Transverse colon (tissue), 4 donors: Measurements from ENCODE around the gene INMT.

Experiments
- EP300 ChIP-seq: sonication (generic); formaldehyde crosslinking; IDR thresholded peaks from one replicate; pipeline ENCODE4 v1.6.1; 2017; ENCODE audit warnings: antibody characterized with exemption, low read depth
- POLR2AphosphoS5 ChIP-seq, 3 donors: sonication (generic); formaldehyde crosslinking; IDR thresholded peaks; one replicate each; pipeline ENCODE4 v1.6.1; 2016; ENCODE audit warnings: antibody characterized with exemption in 3 of 3
- TF ChIP-seq, protein P1 (sequence below), 5 experiments: fragments of 200-600 bp in 3 of 5; fragments of 450-650 bp in 2 of 5; sonication (generic) in 3 of 5; IDR thresholded peaks; 1 replicate in 2 of 5; 2 replicates in 3 of 5; pipeline ENCODE4 v1.5.1; 2016 to 2017; ENCODE audit warnings: antibody characterized with exemption in 5 of 5, inconsistent platforms in 3 of 5, mild to moderate bottlenecking in 2 of 5, moderate library complexity in 1 of 5

GRCh38 chr7:30741289-30741688 is 10.6 kb upstream of the INMT start:
- TF ChIP-seq, protein P1, sequence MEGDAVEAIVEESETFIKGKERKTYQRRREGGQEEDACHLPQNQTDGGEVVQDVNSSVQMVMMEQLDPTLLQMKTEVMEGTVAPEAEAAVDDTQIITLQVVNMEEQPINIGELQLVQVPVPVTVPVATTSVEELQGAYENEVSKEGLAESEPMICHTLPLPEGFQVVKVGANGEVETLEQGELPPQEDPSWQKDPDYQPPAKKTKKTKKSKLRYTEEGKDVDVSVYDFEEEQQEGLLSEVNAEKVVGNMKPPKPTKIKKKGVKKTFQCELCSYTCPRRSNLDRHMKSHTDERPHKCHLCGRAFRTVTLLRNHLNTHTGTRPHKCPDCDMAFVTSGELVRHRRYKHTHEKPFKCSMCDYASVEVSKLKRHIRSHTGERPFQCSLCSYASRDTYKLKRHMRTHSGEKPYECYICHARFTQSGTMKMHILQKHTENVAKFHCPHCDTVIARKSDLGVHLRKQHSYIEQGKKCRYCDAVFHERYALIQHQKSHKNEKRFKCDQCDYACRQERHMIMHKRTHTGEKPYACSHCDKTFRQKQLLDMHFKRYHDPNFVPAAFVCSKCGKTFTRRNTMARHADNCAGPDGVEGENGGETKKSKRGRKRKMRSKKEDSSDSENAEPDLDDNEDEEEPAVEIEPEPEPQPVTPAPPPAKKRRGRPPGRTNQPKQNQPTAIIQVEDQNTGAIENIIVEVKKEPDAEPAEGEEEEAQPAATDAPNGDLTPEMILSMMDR (IDR thresholded peaks at IDR 0.05) = no peak
- TF ChIP-seq POLR2AphosphoS5 (IDR thresholded peaks at IDR 0.05) = no peak
- no peak for TF ChIP-seq EP300
